HepG2 (cell line): ENCODE results near the gene CPPED1. TPM values are rescaled to one million over a fixed set of nuclear protein-coding genes. Genes with fewer than 3 reads are reported as not detected.
A peak's percentile ranks its signal among the peaks of the same experiment; 100 is the strongest.

Source experiments
- CCAR2 ChIP-seq: fragments of 200-400 bp; formaldehyde crosslinking; optimal IDR thresholded peaks from 2 replicates; pipeline ENCODE3; 2018; ENCODE audit warnings: low read depth, mild to moderate bottlenecking, low read length, moderate library complexity
- CREM ChIP-seq, 2 experiments: sonication (generic) in 1 of 2; formaldehyde crosslinking in 1 of 2; IDR thresholded peaks; 2 replicates each; pipeline versions ENCODE4 v1.4.0 to v1.6.1; 2016 to 2020; ENCODE audit warnings: antibody characterized with exemption in 1 of 2, mild to moderate bottlenecking in 1 of 2, missing genetic modification reagents in 1 of 2
- NFE2 ChIP-seq: sonication (generic); formaldehyde crosslinking; IDR thresholded peaks from 2 replicates; pipeline ENCODE4 v1.4.0; 2020; ENCODE audit warnings: missing genetic modification reagents
- RBM39 ChIP-seq: fragments of 200-400 bp; formaldehyde crosslinking; IDR thresholded peaks from one replicate; pipeline ENCODE4 v1.6.1; 2018; ENCODE audit warnings: antibody characterized with exemption, mild to moderate bottlenecking, low read depth, low read length; ENCODE audit not compliant: poor library complexity, severe bottlenecking
- ZC3H13 ChIP-seq: sonication (generic); formaldehyde crosslinking; IDR thresholded peaks from 2 replicates; pipeline ENCODE4 v1.8.1; 2023; ENCODE audit warnings: mild to moderate bottlenecking, missing genetic modification reagents, moderate library complexity
- polyA plus RNA-seq, 8 experiments: library from polyadenylated mRNA; depleted of rRNA in 3 of 8; stranded (reverse) in 7 of 8; unstranded in 1 of 8; fragments of >200 nt; fragmentation: Illumina TruSeq in 4 of 8; extraction: Trizol in 4 of 8; gene quantifications; 2 replicates each; pipeline versions ENCODE4 v1.2.1 to v1.2.3, GENCODE V29; 2011 to 2016; ENCODE audit warnings: low read depth in 4 of 8, missing spikeins in 1 of 8, mixed read lengths in 1 of 8; ENCODE audit not compliant: insufficient read depth in 1 of 8
- total RNA-seq, 5 experiments: library from RNA; depleted of rRNA; stranded (reverse); fragments of >200 nt; fragmentation: Illumina TruSeq; extraction: Trizol; gene quantifications; 2 replicates each; pipeline ENCODE4 v1.2.3, GENCODE V29; 2016; ENCODE audit warnings: low read depth in 1 of 5
- TF ChIP-seq, protein P1 (sequence below): sonication (generic); formaldehyde crosslinking; IDR thresholded peaks from 2 replicates; pipeline ENCODE4 v1.4.0; 2020; ENCODE audit warnings: mild to moderate bottlenecking, missing genetic modification reagents
- TF ChIP-seq, protein P2 (sequence below): sonication (generic); formaldehyde crosslinking; IDR thresholded peaks from 2 replicates; pipeline ENCODE4 v1.4.0; 2020; ENCODE audit warnings: mild to moderate bottlenecking, missing genetic modification reagents
- TF ChIP-seq, protein P3 (sequence below): sonication (generic); formaldehyde crosslinking; IDR thresholded peaks from 2 replicates; pipeline ENCODE4 v1.5.0; 2020; ENCODE audit warnings: missing genetic modification reagents
- TF ChIP-seq, protein P4 (sequence below): sonication (generic); formaldehyde crosslinking; IDR thresholded peaks from 2 replicates; pipeline ENCODE4 v1.4.0; 2020; ENCODE audit warnings: missing genetic modification reagents

CPPED1 gene
- total and polyA plus RNA-seq, 2 of the 13 experiments (the other 11 are each of a cell fraction or from before 2014, with no cell fraction given): 66.6 to 71.3 TPM

DNA sequence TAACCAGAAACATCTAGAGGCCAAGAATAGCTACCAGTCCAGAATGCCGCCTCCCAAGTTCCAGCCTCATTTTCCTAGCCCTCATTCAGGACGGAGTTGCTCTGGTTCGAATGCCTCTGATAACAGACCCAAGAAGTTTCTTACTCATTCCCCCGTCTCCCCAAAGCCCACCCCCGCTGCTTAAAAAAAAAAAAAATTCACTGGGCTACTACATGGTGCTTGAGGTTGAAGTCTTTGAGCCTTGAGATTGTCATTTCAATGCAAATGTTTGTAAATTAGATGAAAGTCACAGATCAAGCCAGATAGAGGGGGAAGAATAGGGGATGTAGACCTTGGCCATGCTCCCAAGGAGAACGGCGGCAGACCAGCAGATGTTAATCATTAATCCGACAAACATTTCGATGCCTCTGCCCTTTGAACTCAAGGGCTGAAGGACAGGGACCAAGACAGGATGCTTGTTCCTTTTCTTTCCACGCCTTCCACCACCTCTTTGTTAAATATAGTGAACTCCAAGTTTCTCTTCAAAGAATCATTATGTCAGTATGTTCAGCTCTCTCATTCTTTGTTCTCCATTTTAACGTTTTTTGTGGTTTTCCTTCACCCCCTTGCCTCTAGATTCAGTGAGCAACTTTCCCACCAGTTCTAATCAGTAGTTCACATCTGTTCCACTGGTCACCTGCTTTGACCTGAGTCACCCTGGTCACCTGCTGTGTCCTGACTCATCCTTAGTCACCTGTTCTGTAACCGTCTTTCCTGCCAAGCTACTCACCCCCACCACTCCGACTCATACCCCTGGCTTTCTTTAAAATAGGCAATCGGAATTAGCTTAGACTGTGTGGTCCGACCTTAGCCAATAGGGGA is 190.3 kb downstream of the CPPED1 start (continued):
- TF ChIP-seq ZC3H13 (no peak), RBM39 (no peak), CREM (IDR thresholded peaks at IDR 0.05) (peak; percentile 83), CREM (CRISPR knock-in tag; IDR thresholded peaks at IDR 0.05) (no peak), CCAR2 (peak; percentile 70), NFE2 (CRISPR knock-in tag) (peak; percentile 77)
- TF ChIP-seq, protein P1, sequence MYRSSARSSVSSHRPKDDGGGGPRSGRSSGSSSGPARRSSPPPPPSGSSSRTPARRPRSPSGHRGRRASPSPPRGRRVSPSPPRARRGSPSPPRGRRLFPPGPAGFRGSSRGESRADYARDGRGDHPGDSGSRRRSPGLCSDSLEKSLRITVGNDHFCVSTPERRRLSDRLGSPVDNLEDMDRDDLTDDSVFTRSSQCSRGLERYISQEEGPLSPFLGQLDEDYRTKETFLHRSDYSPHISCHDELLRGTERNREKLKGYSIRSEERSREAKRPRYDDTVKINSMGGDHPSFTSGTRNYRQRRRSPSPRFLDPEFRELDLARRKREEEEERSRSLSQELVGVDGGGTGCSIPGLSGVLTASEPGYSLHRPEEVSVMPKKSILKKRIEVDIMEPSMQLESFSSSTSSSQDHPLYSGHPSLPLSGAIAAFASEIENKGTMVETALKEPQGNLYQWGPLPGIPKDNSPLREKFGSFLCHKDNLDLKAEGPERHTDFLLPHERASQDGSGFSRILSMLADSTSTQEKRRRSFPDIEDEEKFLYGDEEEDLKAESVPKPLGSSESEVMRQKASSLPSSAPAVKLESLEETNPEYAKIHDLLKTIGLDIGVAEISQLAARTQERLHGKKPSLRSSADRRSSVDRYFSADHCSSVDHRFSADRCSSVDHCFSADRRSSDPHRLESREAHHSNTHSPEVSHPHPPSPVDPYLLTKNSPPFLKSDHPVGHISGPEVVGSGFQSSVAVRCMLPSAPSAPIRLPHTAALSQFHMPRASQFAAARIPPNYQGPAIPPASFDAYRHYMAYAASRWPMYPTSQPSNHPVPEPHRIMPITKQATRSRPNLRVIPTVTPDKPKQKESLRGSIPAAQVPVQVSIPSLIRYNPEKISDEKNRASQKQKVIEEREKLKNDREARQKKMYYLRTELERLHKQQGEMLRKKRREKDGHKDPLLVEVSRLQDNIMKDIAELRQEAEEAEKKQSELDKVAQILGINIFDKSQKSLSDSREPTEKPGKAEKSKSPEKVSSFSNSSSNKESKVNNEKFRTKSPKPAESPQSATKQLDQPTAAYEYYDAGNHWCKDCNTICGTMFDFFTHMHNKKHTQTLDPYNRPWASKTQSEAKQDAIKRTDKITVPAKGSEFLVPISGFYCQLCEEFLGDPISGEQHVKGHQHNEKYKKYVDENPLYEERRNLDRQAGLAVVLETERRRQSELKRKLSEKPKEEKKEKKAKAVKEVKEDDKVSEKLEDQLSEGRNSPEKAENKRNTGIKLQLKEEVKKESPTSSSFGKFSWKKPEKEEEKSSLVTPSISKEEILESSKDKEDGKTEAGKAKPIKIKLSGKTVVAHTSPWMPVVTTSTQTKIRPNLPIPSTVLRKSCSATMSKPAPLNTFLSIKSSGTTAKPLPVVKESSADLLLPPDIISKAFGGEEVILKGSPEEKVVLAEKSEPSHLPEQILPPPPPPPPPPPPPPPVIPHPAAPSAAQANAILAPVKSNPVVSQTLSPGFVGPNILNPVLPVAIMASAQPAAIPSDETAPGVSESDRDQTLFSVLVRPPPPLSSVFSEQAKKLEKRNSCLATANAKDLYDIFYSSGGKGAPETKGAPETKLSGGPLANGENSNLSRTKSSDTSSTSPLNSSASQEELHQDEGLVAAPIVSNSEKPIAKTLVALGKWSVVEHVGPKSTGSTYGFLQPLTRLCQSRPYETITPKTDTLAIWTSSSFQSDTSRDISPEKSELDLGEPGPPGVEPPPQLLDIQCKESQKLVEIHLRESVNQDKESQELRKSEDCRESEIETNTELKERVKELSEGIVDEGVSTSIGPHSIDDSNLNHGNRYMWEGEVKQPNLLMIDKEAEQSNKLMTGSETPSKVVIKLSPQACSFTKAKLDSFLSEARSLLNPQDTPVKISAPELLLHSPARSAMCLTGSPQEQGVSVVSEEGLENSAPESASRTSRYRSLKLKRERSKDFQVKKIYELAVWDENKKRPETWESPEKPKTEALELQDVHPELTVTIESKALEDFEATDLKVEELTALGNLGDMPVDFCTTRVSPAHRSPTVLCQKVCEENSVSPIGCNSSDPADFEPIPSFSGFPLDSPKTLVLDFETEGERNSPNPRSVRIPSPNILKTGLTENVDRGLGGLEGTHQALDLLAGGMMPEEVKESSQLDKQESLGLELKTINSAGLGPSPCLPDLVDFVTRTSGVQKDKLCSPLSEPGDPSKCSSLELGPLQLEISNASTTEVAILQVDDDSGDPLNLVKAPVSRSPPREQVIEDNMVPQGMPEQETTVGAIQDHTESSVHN (CRISPR knock-in tag): peak; percentile 88; the same call in 1 of the 2 replicates
- TF ChIP-seq, protein P2, sequence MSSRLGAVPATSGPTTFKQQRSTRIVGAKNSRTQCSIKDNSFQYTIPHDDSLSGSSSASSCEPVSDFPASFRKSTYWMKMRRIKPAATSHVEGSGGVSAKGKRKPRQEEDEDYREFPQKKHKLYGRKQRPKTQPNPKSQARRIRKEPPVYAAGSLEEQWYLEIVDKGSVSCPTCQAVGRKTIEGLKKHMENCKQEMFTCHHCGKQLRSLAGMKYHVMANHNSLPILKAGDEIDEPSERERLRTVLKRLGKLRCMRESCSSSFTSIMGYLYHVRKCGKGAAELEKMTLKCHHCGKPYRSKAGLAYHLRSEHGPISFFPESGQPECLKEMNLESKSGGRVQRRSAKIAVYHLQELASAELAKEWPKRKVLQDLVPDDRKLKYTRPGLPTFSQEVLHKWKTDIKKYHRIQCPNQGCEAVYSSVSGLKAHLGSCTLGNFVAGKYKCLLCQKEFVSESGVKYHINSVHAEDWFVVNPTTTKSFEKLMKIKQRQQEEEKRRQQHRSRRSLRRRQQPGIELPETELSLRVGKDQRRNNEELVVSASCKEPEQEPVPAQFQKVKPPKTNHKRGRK (CRISPR knock-in tag): no peak
- TF ChIP-seq, protein P3, sequence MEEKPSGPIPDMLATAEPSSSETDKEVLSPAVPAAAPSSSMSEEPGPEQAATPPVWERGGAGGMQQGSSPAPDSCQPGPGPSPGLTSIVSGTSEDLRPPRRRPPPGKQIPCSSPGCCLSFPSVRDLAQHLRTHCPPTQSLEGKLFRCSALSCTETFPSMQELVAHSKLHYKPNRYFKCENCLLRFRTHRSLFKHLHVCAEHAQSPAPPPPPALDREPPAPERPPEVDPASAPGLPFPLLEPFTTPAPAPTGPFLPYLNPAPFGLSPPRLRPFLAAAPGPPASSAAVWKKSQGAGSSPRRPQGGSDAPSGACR (CRISPR knock-in tag): peak; percentile 77; the same call in 1 of the 2 replicates
- TF ChIP-seq, protein P4, sequence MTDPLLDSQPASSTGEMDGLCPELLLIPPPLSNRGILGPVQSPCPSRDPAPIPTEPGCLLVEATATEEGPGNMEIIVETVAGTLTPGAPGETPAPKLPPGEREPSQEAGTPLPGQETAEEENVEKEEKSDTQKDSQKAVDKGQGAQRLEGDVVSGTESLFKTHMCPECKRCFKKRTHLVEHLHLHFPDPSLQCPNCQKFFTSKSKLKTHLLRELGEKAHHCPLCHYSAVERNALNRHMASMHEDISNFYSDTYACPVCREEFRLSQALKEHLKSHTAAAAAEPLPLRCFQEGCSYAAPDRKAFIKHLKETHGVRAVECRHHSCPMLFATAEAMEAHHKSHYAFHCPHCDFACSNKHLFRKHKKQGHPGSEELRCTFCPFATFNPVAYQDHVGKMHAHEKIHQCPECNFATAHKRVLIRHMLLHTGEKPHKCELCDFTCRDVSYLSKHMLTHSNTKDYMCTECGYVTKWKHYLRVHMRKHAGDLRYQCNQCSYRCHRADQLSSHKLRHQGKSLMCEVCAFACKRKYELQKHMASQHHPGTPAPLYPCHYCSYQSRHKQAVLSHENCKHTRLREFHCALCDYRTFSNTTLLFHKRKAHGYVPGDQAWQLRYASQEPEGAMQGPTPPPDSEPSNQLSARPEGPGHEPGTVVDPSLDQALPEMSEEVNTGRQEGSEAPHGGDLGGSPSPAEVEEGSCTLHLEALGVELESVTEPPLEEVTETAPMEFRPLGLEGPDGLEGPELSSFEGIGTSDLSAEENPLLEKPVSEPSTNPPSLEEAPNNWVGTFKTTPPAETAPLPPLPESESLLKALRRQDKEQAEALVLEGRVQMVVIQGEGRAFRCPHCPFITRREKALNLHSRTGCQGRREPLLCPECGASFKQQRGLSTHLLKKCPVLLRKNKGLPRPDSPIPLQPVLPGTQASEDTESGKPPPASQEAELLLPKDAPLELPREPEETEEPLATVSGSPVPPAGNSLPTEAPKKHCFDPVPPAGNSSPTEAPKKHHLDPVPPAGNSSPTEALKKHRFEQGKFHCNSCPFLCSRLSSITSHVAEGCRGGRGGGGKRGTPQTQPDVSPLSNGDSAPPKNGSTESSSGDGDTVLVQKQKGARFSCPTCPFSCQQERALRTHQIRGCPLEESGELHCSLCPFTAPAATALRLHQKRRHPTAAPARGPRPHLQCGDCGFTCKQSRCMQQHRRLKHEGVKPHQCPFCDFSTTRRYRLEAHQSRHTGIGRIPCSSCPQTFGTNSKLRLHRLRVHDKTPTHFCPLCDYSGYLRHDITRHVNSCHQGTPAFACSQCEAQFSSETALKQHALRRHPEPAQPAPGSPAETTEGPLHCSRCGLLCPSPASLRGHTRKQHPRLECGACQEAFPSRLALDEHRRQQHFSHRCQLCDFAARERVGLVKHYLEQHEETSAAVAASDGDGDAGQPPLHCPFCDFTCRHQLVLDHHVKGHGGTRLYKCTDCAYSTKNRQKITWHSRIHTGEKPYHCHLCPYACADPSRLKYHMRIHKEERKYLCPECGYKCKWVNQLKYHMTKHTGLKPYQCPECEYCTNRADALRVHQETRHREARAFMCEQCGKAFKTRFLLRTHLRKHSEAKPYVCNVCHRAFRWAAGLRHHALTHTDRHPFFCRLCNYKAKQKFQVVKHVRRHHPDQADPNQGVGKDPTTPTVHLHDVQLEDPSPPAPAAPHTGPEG: no peak
